ENCODE data around the gene SRD5A2.

GRCh38 chr2:31586230-31586629, 5.5 kb upstream of the SRD5A2 start:
- TF ChIP-seq POLR2A (IDR thresholded peaks at IDR 0.05; ENCODE audit: low read depth, low read length) (no peak), TAF1 (IDR thresholded peaks at IDR 0.05; ENCODE audit: low read depth, low read length) (no peak), POLR2AphosphoS5 (IDR thresholded peaks at IDR 0.05; ENCODE audit: low read depth, low read length) (no peak), SPI1 (IDR thresholded peaks at IDR 0.05; ENCODE audit: low read depth, low read length) (no peak), PAX5 (IDR thresholded peaks at IDR 0.05; ENCODE audit: insufficient read depth, low read length, severe bottlenecking) (no peak)
